RWPE2 (cell line): ENCODE results near the gene PARP6.

ENCODE experiments used
- ATAC-seq: fragments of 200-7000 bp; cut with Tn5 transposase; 3 replicates; pipeline ENCODE4 v1.9.1; 2021; ENCODE audit warnings: low read depth
- DNase-seq: peaks from one replicate; pipeline ENCODE4 v3.0.0-alpha.2; 2020; ENCODE audit warnings: low spot score
- H3K27ac ChIP-seq: fragments of 450-650 bp; 2 replicates; pipeline ENCODE4 v1.5.1; 2017; ENCODE audit warnings: mild to moderate bottlenecking; ENCODE audit not compliant: poor library complexity, severe bottlenecking
- H3K27me3 ChIP-seq: fragments of 250-450 bp; sonication (Bioruptor Pico); 2 replicates; pipeline ENCODE4 v1.5.1; 2021; ENCODE audit warnings: mild to moderate bottlenecking, moderate library complexity; ENCODE audit not compliant: insufficient read depth, poor library complexity, severe bottlenecking
- H3K36me3 ChIP-seq: fragments of 250-450 bp; sonication (Bioruptor Pico); 2 replicates; pipeline ENCODE4 v1.5.1; 2020; ENCODE audit warnings: low read depth, mild to moderate bottlenecking, moderate library complexity
- H3K4me1 ChIP-seq: fragments of 250-450 bp; sonication (Bioruptor Pico); 2 replicates; pipeline ENCODE4 v1.5.1; 2021; ENCODE audit warnings: mild to moderate bottlenecking, moderate library complexity; ENCODE audit not compliant: insufficient read depth, poor library complexity, severe bottlenecking
- H3K4me3 ChIP-seq: fragments of 250-450 bp; sonication (Bioruptor Pico); 2 replicates; pipeline ENCODE4 v1.5.1; 2021; ENCODE audit warnings: mild to moderate bottlenecking, moderate library complexity; ENCODE audit not compliant: severe bottlenecking
- H3K9me3 ChIP-seq: fragments of 250-450 bp; sonication (Bioruptor Pico); 2 replicates; pipeline ENCODE4 v1.5.1; 2021; ENCODE audit warnings: mild to moderate bottlenecking, moderate library complexity; ENCODE audit not compliant: severe bottlenecking
- CTCF ChIP-seq: fragments of 450-650 bp; IDR thresholded peaks from one replicate; pipeline ENCODE4 v1.5.1; 2017; ENCODE audit warnings: mild to moderate bottlenecking, moderate library complexity; ENCODE audit not compliant: poor library complexity, severe bottlenecking

The PARP6 gene

GRCh38 chr15:72220687-72221086, 51.7 kb downstream of the PARP6 start:
- Histone ChIP-seq H3K36me3 (peaks cover 94% of the 10 kb centered on the region), H3K4me1 (peaks cover 47% of the 10 kb centered on the region)
- no peak for ATAC-seq

GRCh38 chr15:72217216-72217615, 55.1 kb downstream of the PARP6 start:
- Histone ChIP-seq H3K36me3 (peaks cover 100% of the 10 kb centered on the region), H3K4me1 (peaks cover 16% of the 10 kb centered on the region), H3K27ac (peak overlapping the region; percentile 99), H3K4me3 (no peak overlapping the region), H3K27me3 (no peaks in the 10 kb centered on the region), H3K9me3 (no peaks in the 10 kb centered on the region)
- TF ChIP-seq CTCF: no peak
- DNase-seq (no peak), ATAC-seq (no peak)

More at GRCh38 chr15:72220687-72221086, 51.7 kb downstream of the PARP6 start:
- no peak for DNase-seq
- Histone ChIP-seq H3K9me3 (no peaks in the 10 kb centered on the region), H3K27me3 (no peaks in the 10 kb centered on the region), H3K27ac (peak overlapping the region; percentile 99), H3K4me3 (no peak overlapping the region)
- no peak for TF ChIP-seq CTCF

GRCh38 chr15:72216079-72216478, 56.3 kb downstream of the PARP6 start:
- Histone ChIP-seq H3K27ac (peak overlapping the region; percentile 99), H3K36me3 (peaks cover 100% of the 10 kb centered on the region), H3K27me3 (no peaks in the 10 kb centered on the region), H3K4me1 (peaks cover 5% of the 10 kb centered on the region), H3K9me3 (no peaks in the 10 kb centered on the region), H3K4me3 (no peak overlapping the region)
- DNase-seq: no peak
- TF ChIP-seq CTCF: no peak
- ATAC-seq: no peak

GRCh38 chr15:72207558-72208085, 64.7 kb downstream of the PARP6 start:
- ATAC-seq: no peak
- DNase-seq: no peak

More at GRCh38 chr15:72207558-72208085, 64.7 kb downstream of the PARP6 start:
- H3K4me3 ChIP-seq: no peak overlapping the region
- no peak for TF ChIP-seq CTCF
- peak overlapping the region; percentile 91 for H3K27ac ChIP-seq
- H3K27me3 ChIP-seq: no peaks in the 10 kb centered on the region
- peaks cover 98% of the 10 kb centered on the region for H3K36me3 ChIP-seq
- no peaks in the 10 kb centered on the region for H3K9me3 ChIP-seq
- peaks cover 25% of the 10 kb centered on the region for H3K4me1 ChIP-seq
